ENCODE results near the gene TMEM236. TPM values are rescaled to one million over a fixed set of nuclear protein-coding genes. Genes with fewer than 3 reads are reported as not detected.

Gene TMEM236
- total RNA-seq, 2 donors from 2014 or later, result 0.41 to 0.90 TPM

DNA sequence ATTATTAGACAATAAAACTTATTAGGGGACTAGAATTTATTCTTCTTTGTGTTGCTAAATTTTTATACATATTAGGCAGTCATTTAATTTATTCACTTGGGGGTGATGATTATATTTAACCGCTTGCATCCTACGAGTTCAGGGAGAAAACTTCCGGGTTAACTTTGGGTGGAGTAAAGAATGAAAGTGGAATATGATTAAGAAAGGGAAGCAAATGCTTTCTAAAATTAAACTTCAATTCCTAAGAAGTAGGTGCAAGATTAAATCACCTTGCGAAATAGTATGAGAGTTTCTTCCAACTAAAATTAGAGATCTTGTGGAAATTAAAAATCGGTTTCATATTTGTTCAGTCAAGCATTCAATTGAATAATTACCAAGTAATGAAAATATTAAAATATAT lies 90.6 kb downstream of the TMEM236 start:
- H3K4me3 ChIP-seq, result no peak overlapping the region
- TF ChIP-seq, protein P1, sequence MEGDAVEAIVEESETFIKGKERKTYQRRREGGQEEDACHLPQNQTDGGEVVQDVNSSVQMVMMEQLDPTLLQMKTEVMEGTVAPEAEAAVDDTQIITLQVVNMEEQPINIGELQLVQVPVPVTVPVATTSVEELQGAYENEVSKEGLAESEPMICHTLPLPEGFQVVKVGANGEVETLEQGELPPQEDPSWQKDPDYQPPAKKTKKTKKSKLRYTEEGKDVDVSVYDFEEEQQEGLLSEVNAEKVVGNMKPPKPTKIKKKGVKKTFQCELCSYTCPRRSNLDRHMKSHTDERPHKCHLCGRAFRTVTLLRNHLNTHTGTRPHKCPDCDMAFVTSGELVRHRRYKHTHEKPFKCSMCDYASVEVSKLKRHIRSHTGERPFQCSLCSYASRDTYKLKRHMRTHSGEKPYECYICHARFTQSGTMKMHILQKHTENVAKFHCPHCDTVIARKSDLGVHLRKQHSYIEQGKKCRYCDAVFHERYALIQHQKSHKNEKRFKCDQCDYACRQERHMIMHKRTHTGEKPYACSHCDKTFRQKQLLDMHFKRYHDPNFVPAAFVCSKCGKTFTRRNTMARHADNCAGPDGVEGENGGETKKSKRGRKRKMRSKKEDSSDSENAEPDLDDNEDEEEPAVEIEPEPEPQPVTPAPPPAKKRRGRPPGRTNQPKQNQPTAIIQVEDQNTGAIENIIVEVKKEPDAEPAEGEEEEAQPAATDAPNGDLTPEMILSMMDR (IDR thresholded peaks at IDR 0.05), result no peak
- no peaks in the 10 kb centered on the region for H3K36me3 ChIP-seq
- H3K27ac ChIP-seq, result no peak overlapping the region
- H3K9me3 ChIP-seq, result no peaks in the 10 kb centered on the region
- no peaks in the 10 kb centered on the region for H3K27me3 ChIP-seq
- DNase-seq (ENCODE audit: low spot score), result no peak
- no peaks in the 10 kb centered on the region for H3K4me1 ChIP-seq

DNA sequence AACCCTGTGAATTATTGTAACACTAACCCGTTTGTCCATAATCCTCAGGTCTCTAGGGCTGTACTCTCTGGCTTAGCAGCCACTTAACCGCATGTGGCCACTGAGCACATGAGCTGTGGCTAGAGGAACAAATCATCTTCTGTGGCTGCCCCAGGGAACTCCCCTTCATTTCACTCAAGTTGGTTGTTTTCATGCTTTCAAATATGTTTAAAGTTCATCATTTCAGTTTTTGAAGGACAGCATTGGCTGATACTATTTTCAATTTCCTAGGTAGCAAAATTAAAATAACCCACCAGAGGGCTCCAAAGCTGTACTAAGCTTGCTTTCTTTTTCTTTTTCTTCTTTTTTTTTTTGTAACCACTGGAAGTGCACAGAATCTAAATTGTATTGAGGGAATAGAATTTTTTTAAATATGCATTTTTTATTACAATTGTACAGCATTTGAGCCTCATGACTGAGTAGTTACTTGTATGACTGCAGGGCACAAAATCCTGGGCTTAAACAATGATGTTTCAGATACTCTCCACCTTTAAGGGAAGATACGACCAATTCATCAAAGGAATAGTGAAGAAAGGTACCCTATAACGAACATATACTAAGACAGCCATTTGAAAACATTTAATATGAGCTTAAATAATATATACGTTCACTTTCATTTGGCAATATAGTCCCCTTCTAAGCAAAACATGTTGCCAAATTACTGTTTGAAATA lies 95.7 kb downstream of the TMEM236 start:
- DNase-seq (ENCODE audit: low spot score), result no peak
- Histone ChIP-seq H3K9me3 (no peaks in the 10 kb centered on the region), H3K4me3 (no peak overlapping the region), H3K4me1 (no peaks in the 10 kb centered on the region), H3K27me3 (no peaks in the 10 kb centered on the region), H3K36me3 (no peaks in the 10 kb centered on the region), H3K27ac (no peak overlapping the region)
- TF ChIP-seq, protein P1 (IDR thresholded peaks at IDR 0.05), result peak in 1 of 2 donors; percentile 68

DNA sequence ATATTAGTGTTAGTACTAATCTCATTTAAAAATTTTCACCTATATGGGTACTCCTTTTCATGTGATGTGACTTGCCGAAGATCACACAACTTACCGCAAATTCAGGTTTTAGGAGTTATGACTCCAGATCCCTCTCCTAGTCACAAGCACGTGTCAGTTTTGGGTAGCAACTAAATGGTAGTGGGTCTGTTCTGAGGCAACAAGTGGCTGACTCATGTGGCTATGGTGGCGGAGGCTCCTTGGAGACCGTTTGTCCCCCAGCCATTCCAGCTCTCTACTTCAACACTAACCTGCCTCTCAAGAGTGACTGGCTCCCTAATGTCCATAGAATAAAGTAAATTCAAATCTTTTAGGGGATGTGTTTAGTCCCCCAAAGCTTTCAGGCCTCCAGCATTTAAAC lies 96.6 kb downstream of the TMEM236 start:
- no peak overlapping the region for H3K4me3 ChIP-seq
- no peaks in the 10 kb centered on the region for H3K27me3 ChIP-seq
- no peak for DNase-seq (ENCODE audit: low spot score)
- H3K4me1 ChIP-seq, result no peaks in the 10 kb centered on the region
- H3K9me3 ChIP-seq, result no peaks in the 10 kb centered on the region
- H3K27ac ChIP-seq, result no peak overlapping the region
- TF ChIP-seq, protein P1 (IDR thresholded peaks at IDR 0.05), result no peak
- H3K36me3 ChIP-seq, result no peaks in the 10 kb centered on the region

MicroRNA genes within 50 kb of the gene (microRNA counts, 767-probe panel; counts per million panel counts)
- microRNA hsa-miR-511, result 0 to 1,558 counts per million in 2 donors

Small RNA genes lying within 50 kb of the gene (microRNA-seq; reads per million reads assigned to microRNA genes)
- 14.8 to 29.0 reads per million in 2 donors for gene MIR511 (ENCODE audit: borderline number of aligned reads in 2 of 2, borderline replicate concordance in 1 of 2)

Other genes with a start within 250 kb of the TMEM236 start
- gene HACD1, start 134.8 kb upstream of the TMEM236 start, total RNA-seq, result 100 to 1,000 TPM; 101 to 143 TPM
- gene STAM, start 108.0 kb upstream of the TMEM236 start, total RNA-seq, result 10 to 100 TPM; 28.9 to 38.0 TPM
- 10 to 100 TPM; 10.8 to 26.0 TPM for gene MRC1, start 57.1 kb downstream of the TMEM236 start, total RNA-seq
- gene SLC39A12, start 199.7 kb downstream of the TMEM236 start, total RNA-seq, result not detected